Ishikawa (cell line): ENCODE results near the gene GMDS.

Experiments used
- CEBPB ChIP-seq: IDR thresholded peaks from 2 replicates; pipeline ENCODE4 v1.6.1; 2012
- CREB1 ChIP-seq: IDR thresholded peaks from 2 replicates; pipeline ENCODE4 v1.6.1; 2012; ENCODE audit warnings: low read depth
- EGR1 ChIP-seq: IDR thresholded peaks from 2 replicates; pipeline ENCODE4 v1.6.1; 2012
- EP300 ChIP-seq: IDR thresholded peaks from 2 replicates; pipeline ENCODE4 v1.6.1; 2012; ENCODE audit warnings: borderline replicate concordance
- FOXM1 ChIP-seq: IDR thresholded peaks from 2 replicates; pipeline ENCODE4 v1.6.1; 2012; ENCODE audit warnings: low read depth, borderline replicate concordance
- MAX ChIP-seq: IDR thresholded peaks from 2 replicates; pipeline ENCODE4 v1.6.1; 2012
- NFIC ChIP-seq: IDR thresholded peaks from 2 replicates; pipeline ENCODE4 v1.6.1; 2012
- RAD21 ChIP-seq: IDR thresholded peaks from 2 replicates; pipeline ENCODE4 v1.6.1; 2012; ENCODE audit warnings: low read depth
- TAF1 ChIP-seq: IDR thresholded peaks from 2 replicates; pipeline ENCODE4 v1.6.1; 2012; ENCODE audit warnings: low read depth, mild to moderate bottlenecking
- TCF12 ChIP-seq: IDR thresholded peaks from 2 replicates; pipeline ENCODE4 v1.6.1; 2012; ENCODE audit warnings: low read depth
- TEAD4 ChIP-seq: IDR thresholded peaks from 2 replicates; pipeline ENCODE4 v1.6.1; 2012
- USF1 ChIP-seq: IDR thresholded peaks from 2 replicates; pipeline ENCODE4 v1.6.1; 2012
- YY1 ChIP-seq: IDR thresholded peaks from 2 replicates; pipeline ENCODE4 v1.6.1; 2012; ENCODE audit warnings: low read depth
- ZBTB7A ChIP-seq: IDR thresholded peaks from 2 replicates; pipeline ENCODE4 v1.6.1; 2012; ENCODE audit warnings: low read depth
- TF ChIP-seq, protein P1 (sequence below): IDR thresholded peaks from 2 replicates; pipeline ENCODE4 v1.6.1; 2012; ENCODE audit warnings: low read depth, mild to moderate bottlenecking

The GMDS gene

DNA sequence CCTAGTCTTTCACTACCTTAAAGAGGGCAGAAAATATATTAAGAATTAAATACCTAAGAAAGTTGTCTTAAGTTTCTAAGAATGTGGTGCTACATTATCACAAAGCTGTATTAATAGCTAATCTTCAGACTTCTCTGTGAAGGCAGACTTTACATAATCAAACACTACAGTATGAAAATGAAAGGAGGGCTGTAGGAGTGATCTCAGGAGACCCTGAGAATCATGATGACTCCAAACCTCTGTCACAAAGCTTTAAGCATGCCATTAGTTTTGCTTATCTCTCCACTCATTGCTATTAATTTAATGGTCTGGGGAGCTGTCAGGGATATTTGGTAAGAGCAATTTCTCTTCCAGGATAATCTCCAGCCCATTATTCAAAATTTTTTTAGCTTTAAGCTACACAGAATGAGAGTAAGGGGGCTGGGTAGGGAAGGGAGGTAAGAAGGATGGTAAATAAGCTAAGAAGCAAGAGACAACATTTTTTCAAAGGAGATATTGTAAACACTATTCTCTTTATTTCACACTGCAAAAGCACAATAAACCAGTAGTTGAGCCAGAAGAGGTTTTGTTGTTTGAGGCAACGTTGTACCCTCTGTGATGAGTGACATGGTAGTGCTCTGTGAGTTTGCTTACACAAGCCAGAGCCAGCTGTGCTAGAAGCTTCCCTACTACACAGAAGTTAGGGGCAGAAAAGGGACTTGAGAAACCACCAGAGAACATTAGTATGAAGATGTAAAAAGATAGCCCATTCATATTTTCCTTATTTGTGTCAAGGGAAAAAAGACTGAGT is 258.8 kb downstream of the GMDS start:
- TF ChIP-seq TCF12 (no peak), CREB1 (no peak), NFIC (no peak), YY1 (no peak), USF1 (no peak), EP300 (no peak), ZBTB7A (no peak)
- TF ChIP-seq, protein P1, sequence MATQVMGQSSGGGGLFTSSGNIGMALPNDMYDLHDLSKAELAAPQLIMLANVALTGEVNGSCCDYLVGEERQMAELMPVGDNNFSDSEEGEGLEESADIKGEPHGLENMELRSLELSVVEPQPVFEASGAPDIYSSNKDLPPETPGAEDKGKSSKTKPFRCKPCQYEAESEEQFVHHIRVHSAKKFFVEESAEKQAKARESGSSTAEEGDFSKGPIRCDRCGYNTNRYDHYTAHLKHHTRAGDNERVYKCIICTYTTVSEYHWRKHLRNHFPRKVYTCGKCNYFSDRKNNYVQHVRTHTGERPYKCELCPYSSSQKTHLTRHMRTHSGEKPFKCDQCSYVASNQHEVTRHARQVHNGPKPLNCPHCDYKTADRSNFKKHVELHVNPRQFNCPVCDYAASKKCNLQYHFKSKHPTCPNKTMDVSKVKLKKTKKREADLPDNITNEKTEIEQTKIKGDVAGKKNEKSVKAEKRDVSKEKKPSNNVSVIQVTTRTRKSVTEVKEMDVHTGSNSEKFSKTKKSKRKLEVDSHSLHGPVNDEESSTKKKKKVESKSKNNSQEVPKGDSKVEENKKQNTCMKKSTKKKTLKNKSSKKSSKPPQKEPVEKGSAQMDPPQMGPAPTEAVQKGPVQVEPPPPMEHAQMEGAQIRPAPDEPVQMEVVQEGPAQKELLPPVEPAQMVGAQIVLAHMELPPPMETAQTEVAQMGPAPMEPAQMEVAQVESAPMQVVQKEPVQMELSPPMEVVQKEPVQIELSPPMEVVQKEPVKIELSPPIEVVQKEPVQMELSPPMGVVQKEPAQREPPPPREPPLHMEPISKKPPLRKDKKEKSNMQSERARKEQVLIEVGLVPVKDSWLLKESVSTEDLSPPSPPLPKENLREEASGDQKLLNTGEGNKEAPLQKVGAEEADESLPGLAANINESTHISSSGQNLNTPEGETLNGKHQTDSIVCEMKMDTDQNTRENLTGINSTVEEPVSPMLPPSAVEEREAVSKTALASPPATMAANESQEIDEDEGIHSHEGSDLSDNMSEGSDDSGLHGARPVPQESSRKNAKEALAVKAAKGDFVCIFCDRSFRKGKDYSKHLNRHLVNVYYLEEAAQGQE = no peak

DNA sequence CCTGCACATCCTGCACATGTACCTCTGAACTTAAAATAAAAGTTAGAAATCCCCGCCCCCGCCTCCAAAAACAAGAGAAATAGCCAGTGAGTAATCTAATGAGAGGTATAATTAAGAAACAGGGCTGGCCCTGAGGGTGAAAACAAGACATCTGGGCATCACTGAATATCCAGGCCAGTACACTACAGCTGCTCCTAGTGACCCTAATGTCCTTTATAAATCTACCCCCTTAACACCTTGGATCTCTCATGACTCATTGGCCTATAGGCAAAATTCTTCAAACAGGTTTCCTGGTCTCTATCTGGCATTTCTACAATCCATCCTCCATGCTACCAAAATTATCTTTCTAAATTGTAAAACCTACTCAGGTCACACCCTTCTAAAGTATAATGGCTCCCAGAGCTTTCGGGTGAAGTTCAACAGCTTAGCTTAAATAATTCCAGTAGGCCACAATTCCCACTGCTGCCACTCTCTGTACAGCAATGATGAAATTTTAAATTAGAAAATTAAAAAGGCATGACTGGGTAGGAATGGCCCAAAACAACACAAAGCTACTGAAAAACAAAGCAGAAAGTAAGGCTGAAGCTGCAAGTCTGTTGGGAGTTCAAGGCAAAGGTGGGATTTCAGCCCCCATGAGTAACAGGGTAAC is 260.9 kb downstream of the GMDS start:
- no peak for TF ChIP-seq CEBPB
- no peak for TF ChIP-seq ZBTB7A
- no peak for TF ChIP-seq EP300
- no peak for TF ChIP-seq MAX
- no peak for TF ChIP-seq TAF1
- no peak for TF ChIP-seq CREB1
- no peak for TF ChIP-seq FOXM1
- no peak for TF ChIP-seq USF1
- TF ChIP-seq YY1 = no peak
- TF ChIP-seq EGR1 = no peak
- TF ChIP-seq TEAD4 = no peak
- TF ChIP-seq RAD21 = no peak
- TF ChIP-seq TCF12 = no peak
- TF ChIP-seq, protein P1 = no peak
- no peak for TF ChIP-seq NFIC

DNA sequence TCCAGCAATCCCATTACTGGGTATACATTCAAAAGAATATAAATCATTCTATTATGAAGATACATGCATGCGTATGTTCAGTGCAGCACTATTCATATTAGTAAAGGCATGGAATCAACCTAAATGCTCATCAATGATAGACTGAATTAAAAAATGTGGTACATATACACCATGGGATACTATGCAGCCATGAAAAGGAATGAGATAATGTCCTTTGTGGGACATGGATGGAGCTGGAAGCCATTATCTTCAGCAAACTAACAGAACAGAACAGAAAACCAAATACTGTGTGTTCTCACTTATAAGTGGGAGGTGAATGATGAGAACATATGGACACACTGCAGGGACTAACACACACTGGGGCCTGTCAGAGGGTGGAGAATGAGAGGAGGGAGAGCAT is 261.6 kb downstream of the GMDS start:
- TF ChIP-seq CREB1 (no peak), EGR1 (no peak), TCF12 (no peak), CEBPB (no peak), USF1 (no peak), ZBTB7A (no peak), TEAD4 (no peak), FOXM1 (no peak), EP300 (no peak)
- TF ChIP-seq, protein P1 = no peak

DNA sequence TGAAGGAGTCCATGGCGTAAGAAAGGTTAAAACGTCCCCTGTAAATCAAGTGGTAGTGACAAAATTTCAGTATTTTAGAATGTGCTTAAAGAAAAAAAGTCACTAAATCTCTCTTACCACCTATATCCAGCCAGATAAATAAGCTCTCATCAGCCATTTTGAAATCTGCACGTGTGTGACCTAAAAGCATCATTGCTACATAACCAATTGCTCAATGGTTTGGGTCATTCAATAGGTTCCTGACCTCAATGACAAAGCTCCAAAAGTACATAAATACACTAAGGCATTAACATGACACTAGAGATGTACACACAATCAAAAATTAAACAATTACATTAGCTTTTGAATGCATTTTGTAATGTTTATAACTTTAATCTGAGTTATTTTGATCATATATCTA is 272.4 kb downstream of the GMDS start:
- TF ChIP-seq NFIC (no peak), EP300 (no peak), TEAD4 (no peak), FOXM1 (no peak), MAX (no peak), RAD21 (no peak)
- TF ChIP-seq, protein P1 = no peak
